ENCODE data around the gene CPEB1.

Gene CPEB1

DNA sequence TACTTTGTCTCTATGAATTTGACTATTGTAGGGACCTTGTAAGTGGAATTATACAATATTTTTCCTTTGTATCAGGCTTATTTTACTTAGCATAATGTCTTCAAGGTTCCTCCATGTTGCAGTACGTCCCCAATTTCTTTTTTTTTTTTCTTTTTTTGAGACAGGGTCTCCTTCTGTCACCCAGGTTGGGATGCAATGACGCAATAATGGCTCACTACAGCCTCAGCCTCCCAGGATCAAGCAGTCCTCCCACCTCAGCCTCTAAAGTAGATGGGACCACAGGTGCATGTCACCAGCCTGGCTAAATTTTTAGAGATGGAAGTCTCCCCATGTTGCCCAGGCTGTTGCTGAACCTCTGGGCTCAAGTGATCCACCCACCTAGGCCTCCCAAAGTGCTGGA lies 66.5 kb downstream of the CPEB1 start:
- no peak for DNase-seq

- DNase-seq, result no peak
Observed at GRCh38 chr15:82575335-82575734, 71.8 kb downstream of the CPEB1 start.

GRCh38 chr15:82572986-82573385 lies 74.2 kb downstream of the CPEB1 start:
- no peak for DNase-seq

DNA sequence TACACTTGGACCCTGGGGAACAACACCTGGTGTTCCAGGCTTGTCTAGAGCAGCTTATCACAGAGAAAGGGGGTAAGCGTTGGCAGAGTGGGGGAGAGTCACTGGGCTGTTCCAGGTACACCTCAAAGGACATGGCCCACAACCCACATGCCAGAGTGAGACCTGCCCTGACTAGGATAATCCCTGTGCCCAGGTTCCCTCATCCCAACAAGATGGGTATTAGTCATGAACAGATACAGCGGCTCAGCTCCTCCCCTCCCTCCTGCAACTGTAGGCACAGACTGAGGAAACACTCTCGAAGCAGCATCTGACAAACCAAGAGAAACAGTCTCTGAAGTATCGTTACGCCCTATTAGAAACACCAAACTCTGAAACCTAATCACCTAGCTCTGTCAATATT lies 74.9 kb downstream of the CPEB1 start:
- no peak for DNase-seq

DNA sequence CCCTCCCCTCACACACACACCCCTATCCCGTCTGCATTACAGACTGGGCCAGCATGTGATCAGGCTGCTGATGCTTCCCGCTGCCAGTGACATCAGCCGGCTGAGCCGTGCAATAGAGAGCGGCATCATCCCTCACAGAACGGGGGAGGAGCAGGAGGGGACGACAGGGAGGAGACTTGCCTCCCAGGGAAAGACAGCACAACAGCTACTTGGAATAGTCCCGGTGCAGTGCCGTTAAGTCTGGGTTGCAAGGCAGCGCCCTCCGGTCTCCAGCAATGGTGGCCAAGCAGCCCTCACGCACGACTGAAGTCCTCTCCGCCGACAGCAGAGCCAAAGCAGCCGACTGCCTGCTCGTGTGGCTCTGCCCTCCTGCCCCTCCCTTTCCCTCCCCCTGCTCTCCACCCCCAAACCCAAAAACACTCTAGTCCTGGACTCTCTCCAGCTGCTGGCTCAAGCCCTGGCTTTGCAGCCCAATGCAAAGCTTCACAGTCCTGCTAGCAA lies 75.4 kb downstream of the CPEB1 start:
- no peak for DNase-seq

- DNase-seq, result no peak
Observed at GRCh38 chr15:82570721-82571508, 76.2 kb downstream of the CPEB1 start.

DNA sequence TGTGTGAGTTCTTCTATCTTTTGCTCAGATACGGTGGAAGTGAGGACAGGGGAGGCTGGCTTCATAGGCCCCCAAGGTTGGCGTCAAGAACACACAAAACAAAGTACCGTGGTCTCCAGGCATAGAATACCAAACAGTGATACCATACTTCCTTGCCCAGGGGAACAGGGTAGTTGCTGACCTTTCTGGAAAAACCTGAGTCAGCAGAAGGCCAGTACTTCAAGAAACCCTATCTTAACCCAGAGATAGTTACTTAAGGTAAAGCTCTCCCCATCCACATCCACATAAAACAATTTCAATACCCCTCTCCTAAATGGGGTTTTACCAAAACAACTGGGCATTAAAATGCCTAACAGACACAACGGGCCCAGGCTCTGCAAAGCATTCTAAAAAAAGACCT lies 77.3 kb downstream of the CPEB1 start:
- DNase-seq, result no peak

- DNase-seq, result no peak
Observed at GRCh38 chr15:82568986-82569385, 78.2 kb downstream of the CPEB1 start.

GRCh38 chr15:82567661-82568060 lies 79.5 kb downstream of the CPEB1 start:
- DNase-seq, result no peak

DNA sequence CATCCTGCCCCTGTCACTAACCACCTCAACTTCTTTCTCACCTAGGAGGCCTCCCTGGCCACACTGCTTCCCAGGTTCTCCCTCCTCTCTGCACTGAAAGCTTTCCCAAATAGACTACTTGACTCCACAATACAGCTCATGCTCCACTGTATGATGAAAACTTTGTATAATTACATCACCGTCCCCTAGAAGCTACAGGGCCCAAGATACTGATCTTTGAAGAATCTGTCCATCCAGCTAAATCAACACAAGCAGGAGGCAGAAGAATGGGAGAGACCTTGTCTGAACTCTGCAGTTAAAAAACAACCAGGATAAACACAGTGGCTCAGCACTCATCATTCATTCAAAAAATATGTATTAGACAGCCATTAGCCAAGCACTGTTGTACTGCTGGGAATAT lies 80.5 kb downstream of the CPEB1 start:
- DNase-seq, result no peak

DNA sequence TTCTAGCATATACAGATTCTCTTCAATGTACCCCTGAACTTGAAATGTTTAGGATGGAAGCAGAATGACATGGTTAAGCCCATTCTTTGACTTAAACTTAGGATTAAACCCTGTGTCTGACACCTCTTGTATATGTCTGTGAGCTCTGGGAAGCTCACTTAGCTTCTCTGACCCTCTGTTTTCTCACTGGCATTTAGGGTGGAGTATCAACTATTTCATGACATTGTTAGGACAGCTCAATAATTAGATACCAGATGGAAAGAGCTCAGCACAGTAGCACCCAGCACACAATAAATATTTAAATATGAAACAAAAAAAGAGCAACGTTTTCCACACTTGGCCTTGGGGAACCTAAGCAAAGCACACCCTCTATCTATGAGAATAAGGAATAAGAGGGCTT lies 88.7 kb downstream of the CPEB1 start:
- no peak for DNase-seq

- DNase-seq, result no peak
Observed at GRCh38 chr15:82556315-82557035, 90.7 kb downstream of the CPEB1 start.

- DNase-seq, result no peak
Observed at GRCh38 chr15:82554849-82555248, 92.3 kb downstream of the CPEB1 start.

GRCh38 chr15:82554351-82554750 lies 92.8 kb downstream of the CPEB1 start:
- no peak for DNase-seq

GRCh38 chr15:82553846-82554245 lies 93.3 kb downstream of the CPEB1 start:
- no peak for DNase-seq

DNA sequence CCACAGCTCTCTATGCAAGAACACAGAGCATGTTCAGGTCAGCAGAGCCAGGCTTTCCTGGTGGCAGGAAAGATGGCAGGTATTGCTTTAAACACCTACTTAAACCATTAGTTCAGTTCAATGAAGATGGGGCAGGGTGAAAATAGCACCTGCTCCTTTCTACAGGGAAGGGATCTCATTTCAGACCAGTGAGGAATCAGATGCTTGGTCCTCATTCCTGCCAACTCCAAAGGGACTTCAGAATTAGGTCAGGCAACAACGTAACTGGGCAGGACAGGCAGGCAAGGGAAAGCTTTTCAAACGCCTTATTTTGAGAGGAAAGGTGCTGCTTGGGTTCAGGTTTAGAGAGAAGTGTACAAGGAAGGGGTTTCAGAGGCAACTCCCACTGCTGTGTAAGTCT lies 94.3 kb downstream of the CPEB1 start:
- no peak for DNase-seq

- DNase-seq, result no peak
Observed at GRCh38 chr15:82551646-82552247, 95.4 kb downstream of the CPEB1 start.

DNA sequence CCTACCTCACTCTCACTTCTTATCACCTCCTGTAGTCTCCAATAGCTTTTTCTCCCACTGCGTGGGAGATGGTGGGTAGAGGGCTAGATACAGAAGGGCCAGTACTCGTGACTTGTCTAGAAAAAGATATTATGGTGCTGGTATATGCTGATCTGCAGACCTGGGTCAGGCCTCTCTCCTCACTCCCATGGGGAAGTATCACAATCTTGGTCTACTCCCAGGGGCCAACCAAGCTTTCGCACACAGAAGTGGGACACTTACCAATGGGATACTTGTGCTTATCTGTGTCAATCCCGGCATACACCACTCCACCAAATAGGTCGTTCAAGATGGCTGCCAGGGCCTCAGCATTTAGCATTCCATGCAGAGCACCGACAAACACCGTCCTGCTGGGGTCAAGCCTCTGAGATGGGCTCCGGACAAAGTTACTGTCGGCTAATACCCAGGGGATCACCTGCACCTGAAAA lies 97.9 kb downstream of the CPEB1 start:
- no peak for DNase-seq

- DNase-seq, result no peak
Observed at GRCh38 chr15:82548700-82549099, 98.5 kb downstream of the CPEB1 start.

- no peak for DNase-seq
Observed at GRCh38 chr15:82545478-82545877, 101.7 kb downstream of the CPEB1 start.

- no peak for DNase-seq
Observed at GRCh38 chr15:82545002-82545401, 102.2 kb downstream of the CPEB1 start.

GRCh38 chr15:82544431-82544830 lies 102.7 kb downstream of the CPEB1 start:
- DNase-seq, result no peak

- DNase-seq, result no peak
Observed at GRCh38 chr15:82543160-82543559, 104.0 kb downstream of the CPEB1 start.

DNA sequence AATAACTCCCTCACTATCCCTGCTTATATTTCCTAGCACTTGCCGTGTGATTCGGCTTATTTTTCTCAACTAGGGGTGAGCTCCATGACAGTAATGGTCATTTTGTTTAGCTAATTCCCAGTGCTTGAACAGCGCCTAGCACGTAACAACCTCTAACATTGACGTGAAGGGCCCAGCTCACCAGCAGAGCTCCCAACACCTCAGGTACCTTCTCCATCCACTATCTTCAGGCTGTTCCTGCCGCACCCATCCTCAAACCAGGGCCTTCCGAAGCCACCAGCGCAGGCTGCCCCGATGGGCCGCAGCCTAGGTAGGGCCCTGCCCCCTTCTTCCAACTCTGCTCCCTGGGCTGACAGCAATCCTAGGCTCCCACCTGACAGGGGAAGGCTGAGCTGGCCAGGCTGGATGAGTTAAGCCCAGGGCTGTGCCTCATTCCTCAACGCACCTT lies 106.2 kb downstream of the CPEB1 start:
- DNase-seq, result no peak

Data from activated CD4-positive, alpha-beta T cell treated with anti-CD3 and anti-CD28 coated beads, Interleukin-10, Interleukin-2, amounts not matched to agents 100 ng/mL and 50 ng/mL, durations not matched to agents 16 hours and 8 hours (primary cell).